HFFc6 (cell line): ENCODE data around the gene KREMEN2. TPM values are rescaled to one million over a fixed set of nuclear protein-coding genes. Genes with fewer than 3 reads are reported as not detected.
"Not testable (repeated sequence)": the region's sequence is repeated elsewhere in the genome, so short reads cannot be mapped to it uniquely, and the experiment has no call there.

Source experiments
- DNase-seq: peaks from one replicate; pipeline ENCODE4 v3.0.0-alpha.2; 2018
- H3K27ac Mint-ChIP-seq: 2 replicates; pipeline ENCODE4 v1.8.0; 2020; ENCODE audit warnings: mild to moderate bottlenecking, mixed read lengths
- H3K27me3 Mint-ChIP-seq: 2 replicates; pipeline ENCODE4 v1.8.0; 2021; ENCODE audit warnings: mild to moderate bottlenecking, moderate library complexity, mixed read lengths; ENCODE audit not compliant: insufficient read depth
- H3K36me3 Mint-ChIP-seq: 2 replicates; pipeline ENCODE4 v1.8.0; 2021; ENCODE audit warnings: low read depth, mixed read lengths
- H3K4me1 Mint-ChIP-seq: 2 replicates; pipeline ENCODE4 v1.8.0; 2020; ENCODE audit warnings: low read depth, mixed read lengths
- H3K4me3 Mint-ChIP-seq: 2 replicates; pipeline ENCODE4 v1.8.0; 2020; ENCODE audit warnings: mild to moderate bottlenecking, moderate library complexity, mixed read lengths
- H3K9me3 Mint-ChIP-seq: 2 replicates; pipeline ENCODE4 v1.8.0; 2020; ENCODE audit warnings: mild to moderate bottlenecking, mixed read lengths
- CTCF ChIP-seq: fragments of 200-600 bp; sonication (generic); IDR thresholded peaks from 2 replicates; pipeline ENCODE4 v1.5.0; 2021; ENCODE audit warnings: antibody characterized with exemption, mild to moderate bottlenecking
- total RNA-seq, 6 experiments: library from RNA; stranded (reverse); fragmentation: NEBNext Ultra II Directional; extraction: Animal tissue kit (Norgen Biotek cat#: 25700); gene quantifications; 2 replicates in 1 of 6; 3 replicates in 5 of 6; pipeline ENCODE4 v1.2.3, GENCODE V29; 2021

The KREMEN2 gene
- total RNA-seq, 6 experiments from 2014 or later, result not detected

GRCh38 chr16:2942045-2942444 lies 22.0 kb upstream of the KREMEN2 start:
- no peak for TF ChIP-seq CTCF
- H3K9me3 Mint-ChIP-seq, result no peaks in the 10 kb centered on the region
- no peak for DNase-seq
- no peak overlapping the region for H3K4me3 Mint-ChIP-seq
- no peaks in the 10 kb centered on the region for H3K4me1 Mint-ChIP-seq
- peaks cover 25% of the 10 kb centered on the region for H3K36me3 Mint-ChIP-seq
- H3K27ac Mint-ChIP-seq, result no peak overlapping the region
- peaks cover 2% of the 10 kb centered on the region; the same call in 1 of the 2 replicates for H3K27me3 Mint-ChIP-seq

- H3K4me3 Mint-ChIP-seq, H3K4me1 Mint-ChIP-seq, H3K27ac Mint-ChIP-seq, H3K27me3 Mint-ChIP-seq, H3K9me3 Mint-ChIP-seq, DNase-seq: not testable (repeated sequence)
- H3K36me3 Mint-ChIP-seq, result peaks cover 32% of the 10 kb centered on the region
Observed at GRCh38 chr16:2943716-2944115, 20.4 kb upstream of the KREMEN2 start.

GRCh38 chr16:2946649-2947048 lies 17.4 kb upstream of the KREMEN2 start:
- Mint-ChIP-seq H3K9me3 (no peaks in the 10 kb centered on the region), H3K4me1 (no peaks in the 10 kb centered on the region), H3K27ac (no peak overlapping the region), H3K27me3 (peaks cover 4% of the 10 kb centered on the region), H3K4me3 (no peak overlapping the region), H3K36me3 (peaks cover 34% of the 10 kb centered on the region)
- no peak for TF ChIP-seq CTCF
- no peak for DNase-seq

- no peak for DNase-seq
- no peaks in the 10 kb centered on the region for H3K9me3 Mint-ChIP-seq
- H3K27me3 Mint-ChIP-seq, result peaks cover 9% of the 10 kb centered on the region
- no peak overlapping the region for H3K27ac Mint-ChIP-seq
- peaks cover 23% of the 10 kb centered on the region for H3K36me3 Mint-ChIP-seq
- H3K4me3 Mint-ChIP-seq, result no peak overlapping the region
- H3K4me1 Mint-ChIP-seq, result no peaks in the 10 kb centered on the region
- TF ChIP-seq CTCF, result no peak
Observed at GRCh38 chr16:2948807-2949704, 15.0 kb upstream of the KREMEN2 start.

- peaks cover 23% of the 10 kb centered on the region for H3K36me3 Mint-ChIP-seq
- no peak for DNase-seq
- H3K9me3 Mint-ChIP-seq, result no peaks in the 10 kb centered on the region
- no peak overlapping the region for H3K27ac Mint-ChIP-seq
- H3K4me3 Mint-ChIP-seq, result no peak overlapping the region
- H3K4me1 Mint-ChIP-seq, result no peaks in the 10 kb centered on the region
- TF ChIP-seq CTCF, result no peak
- peaks cover 9% of the 10 kb centered on the region for H3K27me3 Mint-ChIP-seq
Observed at GRCh38 chr16:2949705-2950352, 14.2 kb upstream of the KREMEN2 start.

GRCh38 chr16:2950353-2950724 lies 13.7 kb upstream of the KREMEN2 start:
- H3K27me3 Mint-ChIP-seq, result peaks cover 11% of the 10 kb centered on the region
- H3K9me3 Mint-ChIP-seq, result no peaks in the 10 kb centered on the region
- H3K36me3 Mint-ChIP-seq, result peaks cover 23% of the 10 kb centered on the region
- H3K27ac Mint-ChIP-seq, result no peak overlapping the region
- DNase-seq, result no peak
- no peak for TF ChIP-seq CTCF
- H3K4me3 Mint-ChIP-seq, result no peak overlapping the region
- H3K4me1 Mint-ChIP-seq, result no peaks in the 10 kb centered on the region
